HepG2 (cell line): Measurements from ENCODE around the gene RETN. TPM values are rescaled to one million over a fixed set of nuclear protein-coding genes. Genes with fewer than 3 reads are reported as not detected.

Source experiments
- AGO1 ChIP-seq: fragments of 200-400 bp; formaldehyde crosslinking; IDR thresholded peaks from 2 replicates; pipeline ENCODE4 v1.6.1; 2017; ENCODE audit warnings: mild to moderate bottlenecking, low read depth, low read length, moderate library complexity; ENCODE audit not compliant: poor library complexity, severe bottlenecking
- HNRNPK ChIP-seq: fragments of 200-400 bp; formaldehyde crosslinking; IDR thresholded peaks from 2 replicates; pipeline ENCODE4 v1.6.1; 2018; ENCODE audit warnings: low read length, low read depth, moderate library complexity, mild to moderate bottlenecking; ENCODE audit not compliant: poor library complexity, severe bottlenecking
- RBM22 ChIP-seq: fragments of 200-400 bp; formaldehyde crosslinking; optimal IDR thresholded peaks from 2 replicates; pipeline ENCODE3; 2017; ENCODE audit warnings: mild to moderate bottlenecking, low read length, moderate library complexity
- ZNF646 ChIP-seq: sonication (generic); formaldehyde crosslinking; IDR thresholded peaks from 2 replicates; pipeline ENCODE4 v1.9.0; 2021; ENCODE audit warnings: mild to moderate bottlenecking, missing genetic modification reagents
- polyA plus RNA-seq, 8 experiments: library from polyadenylated mRNA; depleted of rRNA in 3 of 8; stranded (reverse) in 7 of 8; unstranded in 1 of 8; fragments of >200 nt; fragmentation: Illumina TruSeq in 4 of 8; extraction: Trizol in 4 of 8; gene quantifications; 2 replicates each; pipeline versions ENCODE4 v1.2.1 to v1.2.3, GENCODE V29; 2011 to 2016; ENCODE audit warnings: low read depth in 4 of 8, missing spikeins in 1 of 8, mixed read lengths in 1 of 8; ENCODE audit not compliant: insufficient read depth in 1 of 8
- total RNA-seq, 5 experiments: library from RNA; depleted of rRNA; stranded (reverse); fragments of >200 nt; fragmentation: Illumina TruSeq; extraction: Trizol; gene quantifications; 2 replicates each; pipeline ENCODE4 v1.2.3, GENCODE V29; 2016; ENCODE audit warnings: low read depth in 1 of 5

Gene RETN
- total and polyA plus RNA-seq, 2 of the 13 experiments (the other 11 are each of a cell fraction or from before 2014, with no cell fraction given): not detected

DNA sequence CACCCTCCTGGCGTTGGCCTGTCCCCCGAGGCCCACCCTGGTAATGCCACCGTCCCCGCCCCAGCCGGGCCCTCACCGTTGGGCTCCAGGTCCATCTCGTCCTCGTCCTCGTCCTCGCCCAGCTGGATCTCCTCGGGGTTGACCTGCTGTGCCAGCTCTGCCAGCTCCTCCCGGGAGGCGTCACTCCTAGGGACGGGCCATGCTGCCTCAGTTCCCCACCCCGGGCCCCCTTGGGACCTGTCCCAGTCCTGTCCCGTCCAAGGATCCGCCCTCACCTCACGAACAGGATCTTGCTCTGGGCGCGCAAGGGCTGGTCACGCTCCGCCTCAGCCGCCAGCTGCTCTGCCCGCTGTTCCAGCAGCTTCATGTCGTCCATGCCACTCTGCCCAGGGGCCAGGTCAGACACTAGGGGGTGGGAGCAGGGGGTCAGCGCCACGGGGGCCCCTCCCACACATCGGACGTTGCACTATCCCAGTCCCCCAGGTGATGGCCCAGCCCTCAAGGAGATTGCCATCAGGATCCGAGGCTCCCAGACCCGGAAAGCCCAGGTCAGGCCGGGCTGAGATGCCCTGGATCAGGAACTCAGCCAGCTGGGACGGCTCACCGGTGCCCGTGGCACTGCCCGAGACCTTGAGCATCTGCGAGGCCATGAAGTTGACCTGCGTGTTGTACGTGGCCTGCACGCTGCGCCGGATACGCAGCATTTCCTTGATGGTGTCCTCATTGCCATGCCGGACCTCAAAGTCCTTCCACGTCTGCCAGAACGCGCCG, 49.0 kb upstream of the RETN start (continued):
- TF ChIP-seq ZNF646 (CRISPR knock-in tag) (no peak), HNRNPK (peak; percentile 36), RBM22 (peak; percentile 78), AGO1 (peak; percentile 29)
